ENCODE data around the gene UGGT1. TPM values are rescaled to one million over a fixed set of nuclear protein-coding genes. Genes with fewer than 3 reads are reported as not detected.

UGGT1 gene
- total RNA-seq, 1 donor from 2014 or later = 82.2 TPM

- no peak for DNase-seq (ENCODE audit: low read depth, low spot score)
These were observed 124.0 kb downstream of the UGGT1 start for GRCh38 chr2:128214866-128215460.

GRCh38 chr2:128215897-128216642, 125.1 kb downstream of the UGGT1 start:
- no peak for DNase-seq (ENCODE audit: low read depth, low spot score)

GRCh38 chr2:128217671-128218070, 126.7 kb downstream of the UGGT1 start:
- DNase-seq (ENCODE audit: low read depth, low spot score) = no peak

- no peak for DNase-seq (ENCODE audit: low read depth, low spot score)
These were observed 128.9 kb downstream of the UGGT1 start for GRCh38 chr2:128219891-128220290.

GRCh38 chr2:128227862-128228261, 136.9 kb downstream of the UGGT1 start:
- DNase-seq (ENCODE audit: low read depth, low spot score) = no peak

GRCh38 chr2:128228894-128229293, 137.9 kb downstream of the UGGT1 start:
- no peak for DNase-seq (ENCODE audit: low read depth, low spot score)

GRCh38 chr2:128232965-128233789, 142.2 kb downstream of the UGGT1 start:
- peak; percentile 24 for DNase-seq (ENCODE audit: low read depth, low spot score)

GRCh38 chr2:128233790-128234395, 142.9 kb downstream of the UGGT1 start:
- no peak for DNase-seq (ENCODE audit: low read depth, low spot score)

GRCh38 chr2:128234613-128235012, 143.6 kb downstream of the UGGT1 start:
- no peak for DNase-seq (ENCODE audit: low read depth, low spot score)

GRCh38 chr2:128235581-128235980, 144.6 kb downstream of the UGGT1 start:
- no peak for DNase-seq (ENCODE audit: low read depth, low spot score)

GRCh38 chr2:128236491-128237035, 145.6 kb downstream of the UGGT1 start:
- DNase-seq (ENCODE audit: low read depth, low spot score) = no peak

GRCh38 chr2:128237081-128237534, 146.1 kb downstream of the UGGT1 start:
- DNase-seq (ENCODE audit: low read depth, low spot score) = peak; percentile 55

GRCh38 chr2:128237911-128238697, 147.1 kb downstream of the UGGT1 start:
- DNase-seq (ENCODE audit: low read depth, low spot score) = no peak

GRCh38 chr2:128241896-128242295, 150.9 kb downstream of the UGGT1 start:
- DNase-seq (ENCODE audit: low read depth, low spot score) = no peak

Other genes starting within 250 kb of the UGGT1 start
- 36.2 and 42.7 TPM in 2 replicates for gene POLR2D, start 233.0 kb upstream of the UGGT1 start, total RNA-seq
- 17.2 and 22.5 TPM in 2 replicates for gene AMMECR1L, start 205.2 kb upstream of the UGGT1 start, total RNA-seq
- gene SAP130, start 63.1 kb upstream of the UGGT1 start, total RNA-seq = 3.1 and 5.1 TPM in 2 replicates
- 13.3 and 25.6 TPM in 2 replicates for gene HS6ST1, start 227.7 kb downstream of the UGGT1 start, total RNA-seq

All from pulmonary artery endothelial cell (primary cell).